Ovary (tissue), 3 donors: ENCODE measurements around the gene APBA1.

Source experiments
- EP300 ChIP-seq: sonication (generic); formaldehyde crosslinking; IDR thresholded peaks from one replicate; pipeline ENCODE4 v1.6.1; 2017; ENCODE audit warnings: antibody characterized with exemption
- TF ChIP-seq, protein P1 (sequence below), 3 donors: fragments of 450-650 bp in 2 of 3; fragments of 200-600 bp in 1 of 3; IDR thresholded peaks; one replicate each; pipeline versions ENCODE4 v1.5.1 to v1.8.0; 2016 to 2022; ENCODE audit warnings: antibody characterized with exemption in 3 of 3, mild to moderate bottlenecking in 1 of 3
- donor health status: DM: no; HTN: no; CAD: no.

DNA sequence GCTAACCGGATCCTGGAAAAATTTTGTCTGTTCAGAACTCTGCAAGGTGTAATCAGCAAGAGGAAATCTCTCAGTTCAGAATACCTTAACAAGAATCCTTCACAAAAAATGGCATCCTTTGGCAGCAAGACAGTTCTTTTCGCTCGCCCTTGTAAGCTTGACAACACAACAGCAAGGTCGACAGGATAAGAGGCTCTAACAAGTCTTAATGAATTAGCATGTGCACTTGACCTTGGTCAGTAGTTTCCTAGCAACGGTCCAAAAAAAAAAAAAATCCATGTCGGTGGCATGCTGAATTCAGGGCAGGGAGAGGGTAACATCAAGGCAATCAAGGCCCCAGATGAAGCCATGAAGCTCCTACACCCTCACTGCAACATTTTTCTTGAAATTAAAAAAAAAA lies 172.8 kb downstream of the APBA1 start:
- TF ChIP-seq, protein P1, sequence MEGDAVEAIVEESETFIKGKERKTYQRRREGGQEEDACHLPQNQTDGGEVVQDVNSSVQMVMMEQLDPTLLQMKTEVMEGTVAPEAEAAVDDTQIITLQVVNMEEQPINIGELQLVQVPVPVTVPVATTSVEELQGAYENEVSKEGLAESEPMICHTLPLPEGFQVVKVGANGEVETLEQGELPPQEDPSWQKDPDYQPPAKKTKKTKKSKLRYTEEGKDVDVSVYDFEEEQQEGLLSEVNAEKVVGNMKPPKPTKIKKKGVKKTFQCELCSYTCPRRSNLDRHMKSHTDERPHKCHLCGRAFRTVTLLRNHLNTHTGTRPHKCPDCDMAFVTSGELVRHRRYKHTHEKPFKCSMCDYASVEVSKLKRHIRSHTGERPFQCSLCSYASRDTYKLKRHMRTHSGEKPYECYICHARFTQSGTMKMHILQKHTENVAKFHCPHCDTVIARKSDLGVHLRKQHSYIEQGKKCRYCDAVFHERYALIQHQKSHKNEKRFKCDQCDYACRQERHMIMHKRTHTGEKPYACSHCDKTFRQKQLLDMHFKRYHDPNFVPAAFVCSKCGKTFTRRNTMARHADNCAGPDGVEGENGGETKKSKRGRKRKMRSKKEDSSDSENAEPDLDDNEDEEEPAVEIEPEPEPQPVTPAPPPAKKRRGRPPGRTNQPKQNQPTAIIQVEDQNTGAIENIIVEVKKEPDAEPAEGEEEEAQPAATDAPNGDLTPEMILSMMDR (IDR thresholded peaks at IDR 0.05), result no peak
- TF ChIP-seq EP300, result no peak
